Measurements from ENCODE around the gene CALM3. TPM values are rescaled to one million over a fixed set of nuclear protein-coding genes. Genes with fewer than 3 reads are reported as not detected.
A peak's percentile ranks its signal among the peaks of the same experiment; 100 is the strongest.

Gene CALM3
- total and polyA plus RNA-seq, 2 donors (not counting 3 experiments of a cell fraction or from before 2014, with no cell fraction given) = 305 to 425 TPM

DNA sequence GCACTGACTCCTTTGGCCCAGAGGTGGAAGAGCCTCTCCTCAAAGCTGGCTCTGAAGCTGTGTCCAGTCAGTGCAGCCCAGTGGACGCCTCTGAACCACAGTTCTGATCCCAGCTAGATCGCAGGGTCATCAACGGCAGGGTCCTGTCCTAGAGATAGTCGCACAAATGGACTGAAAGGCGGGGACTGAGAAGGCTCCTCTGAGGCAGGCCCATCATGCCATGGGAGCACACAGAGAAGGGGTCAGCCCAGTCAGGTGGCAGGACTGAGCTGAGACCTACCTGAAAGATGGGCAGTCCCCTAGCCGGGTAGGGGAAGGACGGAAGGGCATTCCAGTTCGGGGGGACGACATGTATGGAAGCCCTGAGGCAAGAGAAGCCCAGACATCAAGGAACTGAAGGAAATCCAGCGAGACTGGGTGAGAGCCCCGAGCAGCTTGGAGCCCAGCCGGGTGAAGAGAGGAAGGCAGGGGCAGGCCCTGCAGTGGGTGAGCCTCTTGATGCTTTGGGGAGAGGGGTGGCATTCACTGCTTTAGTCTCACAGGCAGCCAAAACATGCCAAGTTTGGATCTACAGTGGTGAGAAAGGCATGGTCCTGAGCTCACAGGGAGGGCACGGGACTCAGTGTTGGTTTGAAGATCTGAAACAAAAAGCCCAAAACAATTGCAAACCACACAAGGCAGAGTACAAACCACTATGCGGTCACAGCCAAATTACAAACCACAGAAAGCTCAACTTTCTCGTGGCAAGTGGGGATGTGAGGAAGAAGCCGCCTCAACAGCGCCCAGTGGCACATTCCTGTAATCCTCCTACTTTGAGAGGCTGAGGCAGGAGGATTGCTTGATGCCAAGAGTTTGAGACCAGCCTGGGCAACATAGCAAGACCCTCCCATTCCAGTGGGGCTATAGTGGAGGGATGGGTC, 10.0 kb downstream of the CALM3 start:
- peaks cover 4% of the 10 kb centered on the region for H3K4me1 ChIP-seq (ENCODE audit: control insufficient read depth, extremely low read depth, insufficient read depth, low read length)
- CTCF ChIA-PET = interaction anchor here (0.9 to 13.9 kb wide), 6 partner anchors 10 to 83 kb away, joined by 3 to 422 read pairs (median 4); partner anchors contain the start of genes CALM3 and DACT3
- intact Hi-C loops (cut with micrococcal nuclease) (no loop called here), dilution Hi-C loops (cut with MboI; ENCODE audit: extremely low pct_ligation_motif_present, low sequenced_read_pairs) (no loop called here)
- H3K4me3 ChIP-seq (replicated peaks in 1 of 3; ENCODE audit: insufficient read depth in 1 of 3, low read depth in 1 of 3, low read length in 3 of 3) = no peak overlapping the region
- H3K36me3 ChIP-seq (ENCODE audit: control insufficient read depth in 2 of 2, extremely low read depth in 1 of 2, insufficient read depth in 2 of 2, low read length in 2 of 2) = peaks cover 13 to 41% of the 10 kb centered on the region in 2 experiments
- no peak overlapping the region for H3K9ac ChIP-seq (replicated peaks; ENCODE audit: extremely low read depth, insufficient read depth, low read length)
- DNase-seq (ENCODE audit: low read depth, low spot score) (no peak), FAIRE-seq (peak; percentile 42)
- no peaks in the 10 kb centered on the region for H4K20me1 ChIP-seq (replicated peaks; ENCODE audit: control insufficient read depth, extremely low read depth, insufficient read depth, low read length)
- H3K27me3 ChIP-seq (ENCODE audit: control insufficient read depth in 2 of 2, insufficient read depth in 2 of 2, low read length in 2 of 2) = no peaks in the 10 kb centered on the region
- H3K4me2 ChIP-seq (ENCODE audit: insufficient read depth, low read length) = no peak overlapping the region
- H3K27ac ChIP-seq (ENCODE audit: insufficient read depth, low read depth, low read length) = no peak overlapping the region
- H3K9me3 ChIP-seq (replicated peaks; ENCODE audit: control insufficient read depth, insufficient read depth, low read length) = no peaks in the 10 kb centered on the region
- H2AFZ ChIP-seq (ENCODE audit: low read depth, low read length) = no peak overlapping the region
- POLR2A ChIA-PET = interaction anchor here (0.6 kb wide), 1 partner anchor 144 kb away, joined by 3 read pairs; no protein-coding TSS in a partner anchor
- no TSS peak for BruUV-seq (replicated peaks)
- TF ChIP-seq GATA2 (IDR thresholded peaks at IDR 0.05; ENCODE audit: insufficient read depth, insufficient read length, low read depth, low read length) (no peak), JUN (IDR thresholded peaks at IDR 0.05; ENCODE audit: borderline replicate concordance, insufficient read depth, insufficient read length, low read depth) (no peak), MYC (IDR thresholded peaks at IDR 0.05; ENCODE audit: low read depth, low read length) (no peak), EZH2 (IDR thresholded peaks at IDR 0.05; ENCODE audit: borderline replicate concordance, low read depth, low read length, severe bottlenecking) (no peak)
- TF ChIP-seq, protein P1, sequence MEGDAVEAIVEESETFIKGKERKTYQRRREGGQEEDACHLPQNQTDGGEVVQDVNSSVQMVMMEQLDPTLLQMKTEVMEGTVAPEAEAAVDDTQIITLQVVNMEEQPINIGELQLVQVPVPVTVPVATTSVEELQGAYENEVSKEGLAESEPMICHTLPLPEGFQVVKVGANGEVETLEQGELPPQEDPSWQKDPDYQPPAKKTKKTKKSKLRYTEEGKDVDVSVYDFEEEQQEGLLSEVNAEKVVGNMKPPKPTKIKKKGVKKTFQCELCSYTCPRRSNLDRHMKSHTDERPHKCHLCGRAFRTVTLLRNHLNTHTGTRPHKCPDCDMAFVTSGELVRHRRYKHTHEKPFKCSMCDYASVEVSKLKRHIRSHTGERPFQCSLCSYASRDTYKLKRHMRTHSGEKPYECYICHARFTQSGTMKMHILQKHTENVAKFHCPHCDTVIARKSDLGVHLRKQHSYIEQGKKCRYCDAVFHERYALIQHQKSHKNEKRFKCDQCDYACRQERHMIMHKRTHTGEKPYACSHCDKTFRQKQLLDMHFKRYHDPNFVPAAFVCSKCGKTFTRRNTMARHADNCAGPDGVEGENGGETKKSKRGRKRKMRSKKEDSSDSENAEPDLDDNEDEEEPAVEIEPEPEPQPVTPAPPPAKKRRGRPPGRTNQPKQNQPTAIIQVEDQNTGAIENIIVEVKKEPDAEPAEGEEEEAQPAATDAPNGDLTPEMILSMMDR (IDR thresholded peaks at IDR 0.05; ENCODE audit: extremely low read depth in 1 of 2, insufficient read depth in 1 of 2, low read depth in 1 of 2, low read length in 2 of 2) = no peak
- peaks cover 4% of the 10 kb centered on the region for H3K79me2 ChIP-seq (ENCODE audit: control insufficient read depth, insufficient read depth, low read length)
- no peaks in the 10 kb centered on the region for H3K9me1 ChIP-seq (replicated peaks; ENCODE audit: control insufficient read depth, extremely low read depth, insufficient read depth, low read length)
